Measurements from ENCODE around the gene KCNQ1. TPM values are rescaled to one million over a fixed set of nuclear protein-coding genes. Genes with fewer than 3 reads are reported as not detected.

KCNQ1 gene
- total RNA-seq, 1 donor from 2014 or later = 52.9 TPM

DNA sequence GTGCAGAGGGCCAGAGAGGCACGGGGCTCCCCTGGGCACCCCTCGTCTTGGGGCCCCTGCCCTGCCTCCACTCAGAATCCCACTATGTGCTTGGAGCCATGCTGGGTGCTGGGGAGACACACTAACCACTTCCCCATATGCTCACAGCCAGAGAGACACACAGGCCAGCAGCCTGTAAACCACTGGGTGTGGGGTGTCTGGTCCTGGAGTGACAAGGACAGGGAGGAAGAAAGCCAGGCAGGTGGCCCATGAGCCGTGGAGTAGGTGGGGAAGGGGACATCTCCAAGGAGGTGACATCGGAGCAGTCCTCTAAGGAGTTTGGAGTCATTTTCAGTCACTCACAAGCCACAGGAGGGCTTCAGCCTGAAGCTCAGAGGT is 381.9 kb downstream of the KCNQ1 start:
- H3K36me3 ChIP-seq = no peaks in the 10 kb centered on the region
- peaks cover 5% of the 10 kb centered on the region for H3K9me3 ChIP-seq
- H3K27me3 ChIP-seq = no peaks in the 10 kb centered on the region
- H3K4me1 ChIP-seq = peaks cover 30% of the 10 kb centered on the region
- intact Hi-C loops (cut with DNase I) = no loop called here
- DNase-seq (no peak), ATAC-seq (peak; percentile 49)
- H3K27ac ChIP-seq = peak overlapping the region; percentile 88
- TF ChIP-seq, protein P1, sequence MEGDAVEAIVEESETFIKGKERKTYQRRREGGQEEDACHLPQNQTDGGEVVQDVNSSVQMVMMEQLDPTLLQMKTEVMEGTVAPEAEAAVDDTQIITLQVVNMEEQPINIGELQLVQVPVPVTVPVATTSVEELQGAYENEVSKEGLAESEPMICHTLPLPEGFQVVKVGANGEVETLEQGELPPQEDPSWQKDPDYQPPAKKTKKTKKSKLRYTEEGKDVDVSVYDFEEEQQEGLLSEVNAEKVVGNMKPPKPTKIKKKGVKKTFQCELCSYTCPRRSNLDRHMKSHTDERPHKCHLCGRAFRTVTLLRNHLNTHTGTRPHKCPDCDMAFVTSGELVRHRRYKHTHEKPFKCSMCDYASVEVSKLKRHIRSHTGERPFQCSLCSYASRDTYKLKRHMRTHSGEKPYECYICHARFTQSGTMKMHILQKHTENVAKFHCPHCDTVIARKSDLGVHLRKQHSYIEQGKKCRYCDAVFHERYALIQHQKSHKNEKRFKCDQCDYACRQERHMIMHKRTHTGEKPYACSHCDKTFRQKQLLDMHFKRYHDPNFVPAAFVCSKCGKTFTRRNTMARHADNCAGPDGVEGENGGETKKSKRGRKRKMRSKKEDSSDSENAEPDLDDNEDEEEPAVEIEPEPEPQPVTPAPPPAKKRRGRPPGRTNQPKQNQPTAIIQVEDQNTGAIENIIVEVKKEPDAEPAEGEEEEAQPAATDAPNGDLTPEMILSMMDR (IDR thresholded peaks at IDR 0.05) = no peak
- H3K4me3 ChIP-seq = no peak overlapping the region

DNA sequence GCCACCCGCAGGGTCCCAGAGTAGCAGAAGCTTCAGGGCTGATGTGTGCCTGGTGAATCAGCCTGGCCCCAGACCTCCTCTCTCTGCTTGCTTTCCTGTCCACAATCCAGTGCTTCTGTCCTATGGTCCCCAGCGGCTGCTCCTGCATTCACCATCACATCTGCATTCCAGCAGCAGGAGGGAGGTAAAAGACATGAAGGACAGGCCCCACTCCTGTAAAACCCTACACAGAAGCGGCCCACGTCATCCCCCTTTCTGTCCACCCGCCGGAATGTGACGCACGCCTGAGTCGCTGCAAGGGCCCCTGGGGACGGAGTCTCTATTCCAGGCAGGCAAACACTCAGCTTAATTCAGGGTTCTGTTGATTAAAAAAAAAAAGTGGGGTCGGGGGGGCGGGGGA is 382.4 kb downstream of the KCNQ1 start:
- intact Hi-C loops (cut with DNase I) = no loop called here
- Histone ChIP-seq H3K36me3 (no peaks in the 10 kb centered on the region), H3K4me3 (no peak overlapping the region), H3K4me1 (peaks cover 30% of the 10 kb centered on the region), H3K27me3 (no peaks in the 10 kb centered on the region), H3K27ac (peak overlapping the region; percentile 88), H3K9me3 (peaks cover 5% of the 10 kb centered on the region)
- TF ChIP-seq, protein P1 (IDR thresholded peaks at IDR 0.05) = no peak
- DNase-seq (no peak), ATAC-seq (no peak)

DNA sequence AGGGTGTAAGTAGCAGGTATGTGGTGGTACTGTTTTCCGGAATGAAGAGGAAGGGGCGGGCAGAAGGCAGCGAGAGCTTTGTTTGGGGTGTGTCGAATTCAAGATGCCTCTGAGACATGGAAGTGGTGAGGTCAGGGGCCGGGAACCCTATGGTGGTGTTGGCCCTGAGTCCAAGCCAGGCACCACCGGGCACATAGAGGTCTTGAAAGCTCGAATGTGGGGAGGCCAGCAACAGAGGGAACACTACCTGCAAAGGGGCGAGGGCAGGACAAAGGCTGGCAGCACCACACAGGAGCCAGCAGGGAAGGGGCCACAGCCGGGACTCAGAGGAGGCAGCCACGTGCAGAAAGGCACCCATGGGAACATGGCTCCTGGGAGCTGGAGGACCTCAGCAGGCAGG is 383.0 kb downstream of the KCNQ1 start:
- intact Hi-C loops (cut with DNase I) = no loop called here

DNA sequence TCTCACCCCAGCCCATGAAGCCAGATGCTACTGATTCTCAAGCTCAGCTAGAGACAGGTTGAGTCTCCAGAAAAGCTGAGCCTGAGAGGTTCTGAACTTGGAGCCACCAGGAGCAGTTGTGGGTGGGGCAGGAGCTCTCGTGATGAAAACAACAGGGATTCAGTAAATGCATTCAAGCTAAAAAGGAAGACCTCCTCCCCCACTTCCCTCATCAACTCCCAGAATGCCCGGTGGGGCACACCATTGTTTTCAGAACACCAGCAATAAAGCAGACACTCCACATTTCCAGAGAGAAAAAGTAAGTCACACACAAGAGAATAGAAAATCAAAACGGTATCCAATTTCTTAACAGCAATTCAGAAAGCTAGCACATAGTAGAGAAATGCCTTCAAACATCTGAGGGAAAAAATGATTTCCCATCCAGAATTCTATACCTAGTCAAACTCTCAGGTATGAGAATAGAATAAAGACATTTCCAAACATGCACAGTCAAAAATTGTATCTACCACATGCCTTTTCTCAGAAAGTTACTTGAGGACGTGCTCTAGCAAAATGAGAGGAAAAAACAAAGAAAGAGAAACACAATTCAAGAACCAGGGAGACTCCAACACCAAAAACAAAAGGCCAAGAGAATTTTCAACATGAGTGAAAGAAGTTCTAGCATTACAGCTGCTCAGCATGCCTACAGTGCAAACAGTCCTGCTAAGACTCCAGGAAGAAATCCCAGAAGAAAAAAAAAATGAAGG is 383.9 kb downstream of the KCNQ1 start:
- no peaks in the 10 kb centered on the region for H3K27me3 ChIP-seq
- intact Hi-C loops (cut with DNase I) = no loop called here
- H3K4me1 ChIP-seq = peaks cover 30% of the 10 kb centered on the region
- no peaks in the 10 kb centered on the region for H3K36me3 ChIP-seq
- DNase-seq = no peak
- H3K9me3 ChIP-seq = peaks cover 5% of the 10 kb centered on the region
- H3K4me3 ChIP-seq = no peak overlapping the region
- TF ChIP-seq, protein P1 (IDR thresholded peaks at IDR 0.05) = no peak
- no peak overlapping the region for H3K27ac ChIP-seq
- ATAC-seq = no peak

More for the DNA sequence above, 383.0 kb downstream of the KCNQ1 start:
- ATAC-seq (no peak), DNase-seq (peak; percentile 42)
- Histone ChIP-seq H3K9me3 (peaks cover 5% of the 10 kb centered on the region), H3K4me1 (peaks cover 30% of the 10 kb centered on the region), H3K4me3 (no peak overlapping the region), H3K36me3 (no peaks in the 10 kb centered on the region), H3K27ac (no peak overlapping the region), H3K27me3 (no peaks in the 10 kb centered on the region)
- TF ChIP-seq, protein P1 (IDR thresholded peaks at IDR 0.05) = no peak

DNA sequence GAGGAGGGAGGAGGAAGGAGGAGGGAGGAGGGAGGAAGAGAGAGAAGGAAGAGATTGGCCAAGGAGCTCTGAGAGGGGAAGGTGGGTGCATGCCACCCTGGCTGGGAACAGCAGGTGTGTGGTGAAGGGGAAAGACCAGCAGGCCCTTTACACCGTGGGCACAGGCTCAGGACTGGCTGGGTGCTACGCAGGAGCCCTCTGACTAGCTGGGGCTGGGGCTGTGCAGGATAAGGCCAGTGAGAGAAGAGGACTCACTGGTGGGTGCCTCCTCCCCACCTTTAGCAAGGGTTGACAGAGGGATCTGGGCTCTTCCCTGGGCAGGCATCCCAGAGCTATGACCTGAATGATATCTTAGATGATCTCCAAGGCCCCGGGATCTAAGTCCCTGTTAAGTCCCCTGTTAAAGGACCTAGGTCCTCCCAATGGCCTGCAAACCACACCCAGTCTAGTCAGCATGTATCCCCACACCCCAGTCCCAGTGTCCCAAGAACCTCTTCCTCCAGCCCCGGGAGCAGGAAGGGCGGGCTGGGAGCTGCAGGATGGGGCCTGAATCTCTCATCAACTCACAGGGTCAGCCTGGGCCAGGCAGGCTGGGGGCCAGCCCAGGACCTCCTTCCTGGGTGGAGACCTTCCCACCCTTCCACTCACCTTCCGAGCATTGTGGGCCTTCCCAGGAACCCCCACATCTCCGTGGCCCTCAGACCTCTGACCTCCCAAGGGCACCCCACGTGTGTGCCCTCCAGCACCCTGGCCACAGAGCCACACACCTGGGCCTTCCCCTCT is 385.4 kb downstream of the KCNQ1 start:
- intact Hi-C loops (cut with DNase I) = no loop called here
- no peaks in the 10 kb centered on the region for H3K27me3 ChIP-seq
- DNase-seq (peak; percentile 51), ATAC-seq (no peak)
- peaks cover 5% of the 10 kb centered on the region for H3K9me3 ChIP-seq
- H3K27ac ChIP-seq = no peak overlapping the region
- no peaks in the 10 kb centered on the region for H3K36me3 ChIP-seq
- TF ChIP-seq, protein P1 (IDR thresholded peaks at IDR 0.05) = no peak
- H3K4me1 ChIP-seq = peaks cover 18% of the 10 kb centered on the region
- no peak overlapping the region for H3K4me3 ChIP-seq

All from upper lobe of right lung (tissue), 1 donor.